CD14-positive monocyte (primary cell): ENCODE measurements around the gene SLC25A21. TPM values are rescaled to one million over a fixed set of nuclear protein-coding genes. Genes with fewer than 3 reads are reported as not detected.

ENCODE experiments used
- DNase-seq, 3 donors: peaks; one replicate each; pipeline ENCODE4 v3.0.0-alpha.2; 2011 to 2022
- H2AFZ ChIP-seq: 2 replicates; pipeline ENCODE4 v1.6.0; 2012; ENCODE audit warnings: mild to moderate bottlenecking, low read depth, low read length, inconsistent platforms; ENCODE audit not compliant: insufficient read depth, poor library complexity, severe bottlenecking
- H3K27ac ChIP-seq, 2 donors: 1 replicate in 1 of 2; 2 replicates in 1 of 2; pipeline ENCODE4 v1.5.1; 2012 to 2013; ENCODE audit warnings: low read length in 2 of 2, control low read depth in 1 of 2, inconsistent platforms in 1 of 2, low read depth in 1 of 2, mild to moderate bottlenecking in 1 of 2
- H3K27me3 ChIP-seq, 2 donors: one replicate each; pipeline versions ENCODE4 v1.6.0 to v1.6.1; 2011 to 2013; ENCODE audit warnings: low read length in 2 of 2; ENCODE audit not compliant: control insufficient read depth in 2 of 2, insufficient read depth in 2 of 2
- H3K36me3 ChIP-seq, 2 donors: replicated peaks in 1 of 2; 1 replicate in 1 of 2; 2 replicates in 1 of 2; pipeline versions ENCODE4 v1.5.1 to v1.6.1; 2012 to 2013; ENCODE audit warnings: low read length in 2 of 2, control low read depth in 1 of 2, inconsistent platforms in 1 of 2, mild to moderate bottlenecking in 1 of 2; ENCODE audit not compliant: insufficient read depth in 2 of 2, control insufficient read depth in 1 of 2
- H3K4me1 ChIP-seq, 2 donors: 1 replicate in 1 of 2; 2 replicates in 1 of 2; pipeline versions ENCODE4 v1.5.1 to v1.6.1; 2012 to 2013; ENCODE audit warnings: low read length in 2 of 2, control low read depth in 1 of 2, inconsistent platforms in 1 of 2, mild to moderate bottlenecking in 1 of 2, moderate library complexity in 1 of 2; ENCODE audit not compliant: insufficient read depth in 2 of 2, control insufficient read depth in 1 of 2
- H3K4me2 ChIP-seq: replicated peaks from 2 replicates; pipeline ENCODE3; 2012; ENCODE audit warnings: low read length, moderate library complexity, mild to moderate bottlenecking; ENCODE audit not compliant: poor library complexity, severe bottlenecking; ENCODE audit errors: extremely low read depth
- H3K4me3 ChIP-seq, 3 experiments: fragments of 200-600 bp in 1 of 3; sonication (generic) in 1 of 3; replicated peaks in 1 of 3; 1 replicate in 2 of 3; 2 replicates in 1 of 3; pipeline ENCODE4 v1.5.1; 2011 to 2013; ENCODE audit warnings: low read length in 3 of 3, mild to moderate bottlenecking in 3 of 3, control low read depth in 2 of 3, low read depth in 2 of 3, inconsistent platforms in 1 of 3, moderate library complexity in 1 of 3
- H3K79me2 ChIP-seq: 2 replicates; pipeline ENCODE4 v1.6.0; 2012; ENCODE audit warnings: mild to moderate bottlenecking, control low read depth, inconsistent platforms, low read length, moderate library complexity; ENCODE audit not compliant: insufficient read depth
- H3K9ac ChIP-seq: 2 replicates; pipeline ENCODE4 v1.6.0; 2017; ENCODE audit warnings: low read length, mild to moderate bottlenecking; ENCODE audit not compliant: insufficient read depth, poor library complexity, severe bottlenecking
- H3K9me3 ChIP-seq, 2 donors: replicated peaks in 1 of 2; 1 replicate in 1 of 2; 2 replicates in 1 of 2; pipeline versions ENCODE4 v1.5.1 to v1.6.1; 2012 to 2013; ENCODE audit warnings: low read length in 2 of 2, control low read depth in 1 of 2; ENCODE audit not compliant: control insufficient read depth in 1 of 2, insufficient read depth in 1 of 2
- H4K20me1 ChIP-seq: 2 replicates; pipeline ENCODE4 v1.6.0; 2012; ENCODE audit warnings: mild to moderate bottlenecking, low read length, control low read depth, moderate library complexity; ENCODE audit not compliant: insufficient read depth
- H3K27ac Mint-ChIP-seq, 7 donors: one replicate each; pipeline ENCODE4 v1.8.0; 2020; ENCODE audit warnings: mild to moderate bottlenecking in 7 of 7, mixed read lengths in 7 of 7, moderate library complexity in 6 of 7, inconsistent platforms in 2 of 7
- H3K27me3 Mint-ChIP-seq, 3 donors: one replicate each; pipeline ENCODE4 v1.8.0; 2021 to 2022; ENCODE audit warnings: low read depth in 3 of 3, mild to moderate bottlenecking in 3 of 3, mixed read lengths in 3 of 3, moderate library complexity in 3 of 3, inconsistent platforms in 1 of 3
- H3K36me3 Mint-ChIP-seq, 2 donors: one replicate each; pipeline ENCODE4 v1.8.0; 2020; ENCODE audit warnings: mixed read lengths in 2 of 2, inconsistent platforms in 1 of 2, mild to moderate bottlenecking in 1 of 2
- H3K4me1 Mint-ChIP-seq: one replicate; pipeline ENCODE4 v1.8.0; 2020; ENCODE audit warnings: mild to moderate bottlenecking, mixed read lengths
- H3K4me3 Mint-ChIP-seq, 2 donors: one replicate each; pipeline ENCODE4 v1.8.0; 2020; ENCODE audit warnings: mild to moderate bottlenecking in 2 of 2, mixed read lengths in 2 of 2, moderate library complexity in 1 of 2
- H3K9me3 Mint-ChIP-seq, 7 donors: one replicate each; pipeline ENCODE4 v1.8.0; 2020 to 2022; ENCODE audit warnings: mixed read lengths in 7 of 7, mild to moderate bottlenecking in 6 of 7, moderate library complexity in 6 of 7, inconsistent platforms in 2 of 7
- WGBS: methylation state at CpG from one replicate; pipeline ENCODE4 v1.1.5; 2013; ENCODE audit warnings: missing lambda C conversion rate; ENCODE audit not compliant: insufficient coverage; 5-methylcytosine and 5-hydroxymethylcytosine counted together
- intact Hi-C, 2 donors: fragments of 100-400 bp; cut with micrococcal nuclease; formaldehyde crosslinking; loops; one replicate each; pipeline versions ENCODE4 v1.15.0 to v1.15.1; 2023
- polyA plus RNA-seq, 3 donors: library from polyadenylated mRNA; depleted of rRNA in 1 of 3; unstranded in 2 of 3; stranded (reverse) in 1 of 3; fragments of 300-500 nt in 2 of 3; fragments of >200 nt in 1 of 3; fragmentation: Illumina TruSeq in 2 of 3; gene quantifications; 1 replicate in 2 of 3; 2 replicates in 1 of 3; pipeline ENCODE4 v1.2.3, GENCODE V29; 2012 to 2021
- TF ChIP-seq, protein P1 (sequence below): fragments of 200-600 bp; IDR thresholded peaks from one replicate; pipeline ENCODE4 v1.8.0; 2022; ENCODE audit warnings: antibody characterized with exemption, mild to moderate bottlenecking

Gene SLC25A21
- polyA plus RNA-seq, 3 donors, result not detected

GRCh38 chr14:37034410-37035285, 137.8 kb downstream of the SLC25A21 start:
- intact Hi-C loops, result no loop called here
- no peak overlapping the region for H3K4me3 Mint-ChIP-seq
- H3K79me2 ChIP-seq, result no peaks in the 10 kb centered on the region
- TF ChIP-seq, protein P1, sequence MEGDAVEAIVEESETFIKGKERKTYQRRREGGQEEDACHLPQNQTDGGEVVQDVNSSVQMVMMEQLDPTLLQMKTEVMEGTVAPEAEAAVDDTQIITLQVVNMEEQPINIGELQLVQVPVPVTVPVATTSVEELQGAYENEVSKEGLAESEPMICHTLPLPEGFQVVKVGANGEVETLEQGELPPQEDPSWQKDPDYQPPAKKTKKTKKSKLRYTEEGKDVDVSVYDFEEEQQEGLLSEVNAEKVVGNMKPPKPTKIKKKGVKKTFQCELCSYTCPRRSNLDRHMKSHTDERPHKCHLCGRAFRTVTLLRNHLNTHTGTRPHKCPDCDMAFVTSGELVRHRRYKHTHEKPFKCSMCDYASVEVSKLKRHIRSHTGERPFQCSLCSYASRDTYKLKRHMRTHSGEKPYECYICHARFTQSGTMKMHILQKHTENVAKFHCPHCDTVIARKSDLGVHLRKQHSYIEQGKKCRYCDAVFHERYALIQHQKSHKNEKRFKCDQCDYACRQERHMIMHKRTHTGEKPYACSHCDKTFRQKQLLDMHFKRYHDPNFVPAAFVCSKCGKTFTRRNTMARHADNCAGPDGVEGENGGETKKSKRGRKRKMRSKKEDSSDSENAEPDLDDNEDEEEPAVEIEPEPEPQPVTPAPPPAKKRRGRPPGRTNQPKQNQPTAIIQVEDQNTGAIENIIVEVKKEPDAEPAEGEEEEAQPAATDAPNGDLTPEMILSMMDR, result no peak
- no peak overlapping the region for H3K4me3 ChIP-seq
- no peaks in the 10 kb centered on the region for H3K9me3 ChIP-seq
- H3K27me3 ChIP-seq, result no peaks in the 10 kb centered on the region
- H3K27me3 Mint-ChIP-seq, result peaks cover 2 to 7% (median 2%) of the 10 kb centered on the region in 3 donors
- H2AFZ ChIP-seq, result no peak overlapping the region
- no peak overlapping the region for H3K27ac ChIP-seq
- H3K4me1 Mint-ChIP-seq, result no peaks in the 10 kb centered on the region
- no peaks in the 10 kb centered on the region for H3K36me3 ChIP-seq
- no peak overlapping the region for H3K4me2 ChIP-seq
- H3K4me1 ChIP-seq, result no peaks in the 10 kb centered on the region
- H4K20me1 ChIP-seq, result no peaks in the 10 kb centered on the region
- no peak overlapping the region for H3K27ac Mint-ChIP-seq
- WGBS, result no CpG with 5 or more reads among the region's 11 CpGs
- DNase-seq, result no peak
- H3K36me3 Mint-ChIP-seq, result no peaks in the 10 kb centered on the region
- H3K9ac ChIP-seq, result no peak overlapping the region
- H3K9me3 Mint-ChIP-seq, result peaks cover 0 to 4% (median 0%) of the 10 kb centered on the region in 7 donors

DNA sequence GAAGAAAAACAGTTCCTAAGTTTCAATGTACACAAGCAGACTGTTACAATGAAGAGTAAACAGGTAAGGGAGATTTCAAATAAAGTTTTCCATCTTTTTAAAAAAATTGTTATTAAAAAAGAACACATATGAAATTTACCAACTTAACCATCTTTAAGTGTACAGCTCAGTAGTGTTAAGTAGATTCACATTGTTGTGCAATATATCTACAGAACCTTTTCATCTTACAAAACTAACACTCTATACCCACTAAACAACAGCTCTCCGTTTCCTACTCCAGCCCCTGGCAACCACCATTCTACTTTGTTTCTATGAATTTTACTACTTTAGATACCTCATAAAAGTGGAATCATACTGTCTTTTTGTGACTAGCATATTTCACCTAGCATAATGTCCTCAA, 139.5 kb downstream of the SLC25A21 start:
- Histone ChIP-seq H3K27me3 (no peaks in the 10 kb centered on the region), H3K4me3 (no peak overlapping the region), H3K27ac (no peak overlapping the region), H3K9me3 (no peaks in the 10 kb centered on the region), H3K36me3 (no peaks in the 10 kb centered on the region), H3K9ac (no peak overlapping the region), H2AFZ (no peak overlapping the region), H4K20me1 (no peaks in the 10 kb centered on the region), H3K79me2 (no peaks in the 10 kb centered on the region), H3K4me1 (no peaks in the 10 kb centered on the region), H3K4me2 (no peak overlapping the region)
- 100% methylated on average over 1 of the region's 1 CpG for WGBS
- Mint-ChIP-seq H3K4me3 (no peak overlapping the region), H3K27me3 (peaks cover 0 to 5% (median 2%) of the 10 kb centered on the region in 3 donors), H3K36me3 (no peaks in the 10 kb centered on the region), H3K4me1 (no peaks in the 10 kb centered on the region), H3K9me3 (peaks cover 0 to 4% (median 0%) of the 10 kb centered on the region in 7 donors), H3K27ac (no peak overlapping the region)
- DNase-seq, result no peak
- intact Hi-C loops, result no loop called here
- TF ChIP-seq, protein P1, result no peak
